Neural crest cell (in vitro differentiated cells): ENCODE results near the gene GGACT. TPM values are rescaled to one million over a fixed set of nuclear protein-coding genes. Genes with fewer than 3 reads are reported as not detected.

ENCODE experiments used
- DNase-seq: peaks from one replicate; pipeline ENCODE4 v3.0.0; 2021; ENCODE audit warnings: low read depth, mixed read lengths, low spot score
- H3K27ac Mint-ChIP-seq: one replicate; pipeline ENCODE4 v1.8.0; 2021; ENCODE audit warnings: mild to moderate bottlenecking, mixed read lengths; ENCODE audit not compliant: unreplicated experiment
- H3K27me3 Mint-ChIP-seq: 2 replicates; pipeline ENCODE4 v1.8.0; 2021; ENCODE audit warnings: low read depth, mild to moderate bottlenecking, mixed read lengths
- H3K36me3 Mint-ChIP-seq: 2 replicates; pipeline ENCODE4 v1.8.0; 2021; ENCODE audit warnings: low read depth, mild to moderate bottlenecking, mixed read lengths
- H3K4me1 Mint-ChIP-seq: 2 replicates; pipeline ENCODE4 v1.8.0; 2021; ENCODE audit warnings: mixed read lengths
- H3K4me3 Mint-ChIP-seq: one replicate; pipeline ENCODE4 v1.8.0; 2021; ENCODE audit warnings: mild to moderate bottlenecking, mixed read lengths
- H3K9me3 Mint-ChIP-seq: 2 replicates; pipeline ENCODE4 v1.8.0; 2021; ENCODE audit warnings: mixed read lengths
- total RNA-seq: library from RNA; stranded (reverse); gene quantifications from 2 replicates; pipeline ENCODE4 v1.2.1, GENCODE V29; 2021
- TF ChIP-seq, protein P1 (sequence below): fragments of 200-600 bp; sonication (generic); conservative IDR thresholded peaks from 2 replicates; pipeline ENCODE4 v1.5.0; 2021; ENCODE audit warnings: antibody characterized with exemption, mild to moderate bottlenecking

Gene GGACT
- total RNA-seq, 1 donor from 2014 or later: 5.9 TPM

DNA sequence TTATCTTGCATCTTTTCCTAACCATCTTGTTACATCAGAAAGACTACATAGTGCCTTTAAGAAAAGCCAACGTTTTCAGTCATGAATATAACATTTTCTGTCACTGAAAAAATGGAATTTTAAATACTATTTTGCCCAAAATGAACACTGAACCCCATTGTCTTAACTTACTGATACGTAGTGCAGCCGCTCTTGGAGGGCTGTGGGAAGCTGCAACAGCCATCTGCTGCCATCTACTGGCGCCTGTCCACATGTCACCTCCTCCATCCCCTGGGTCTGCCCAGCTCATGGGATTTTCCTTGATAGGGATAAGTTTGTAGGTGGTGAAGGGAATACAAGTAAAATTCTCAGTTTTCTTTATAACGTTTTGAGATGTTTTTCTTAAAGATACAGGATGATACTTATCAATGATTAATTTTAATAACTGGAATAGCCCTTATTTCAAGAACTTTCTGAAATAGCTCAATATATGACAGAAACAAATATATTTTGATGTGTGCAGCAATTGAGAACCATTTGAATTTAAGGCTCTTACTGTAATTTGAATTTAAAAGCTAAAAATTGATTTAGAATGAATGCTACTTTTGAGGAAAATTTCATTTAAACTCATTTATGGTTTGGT is 73.7 kb downstream of the GGACT start:
- peaks cover 64% of the 10 kb centered on the region for H3K4me1 Mint-ChIP-seq
- peaks cover 3% of the 10 kb centered on the region for H3K27me3 Mint-ChIP-seq
- H3K36me3 Mint-ChIP-seq: no peaks in the 10 kb centered on the region
- DNase-seq: peak; percentile 86
- no peaks in the 10 kb centered on the region for H3K9me3 Mint-ChIP-seq
- TF ChIP-seq, protein P1, sequence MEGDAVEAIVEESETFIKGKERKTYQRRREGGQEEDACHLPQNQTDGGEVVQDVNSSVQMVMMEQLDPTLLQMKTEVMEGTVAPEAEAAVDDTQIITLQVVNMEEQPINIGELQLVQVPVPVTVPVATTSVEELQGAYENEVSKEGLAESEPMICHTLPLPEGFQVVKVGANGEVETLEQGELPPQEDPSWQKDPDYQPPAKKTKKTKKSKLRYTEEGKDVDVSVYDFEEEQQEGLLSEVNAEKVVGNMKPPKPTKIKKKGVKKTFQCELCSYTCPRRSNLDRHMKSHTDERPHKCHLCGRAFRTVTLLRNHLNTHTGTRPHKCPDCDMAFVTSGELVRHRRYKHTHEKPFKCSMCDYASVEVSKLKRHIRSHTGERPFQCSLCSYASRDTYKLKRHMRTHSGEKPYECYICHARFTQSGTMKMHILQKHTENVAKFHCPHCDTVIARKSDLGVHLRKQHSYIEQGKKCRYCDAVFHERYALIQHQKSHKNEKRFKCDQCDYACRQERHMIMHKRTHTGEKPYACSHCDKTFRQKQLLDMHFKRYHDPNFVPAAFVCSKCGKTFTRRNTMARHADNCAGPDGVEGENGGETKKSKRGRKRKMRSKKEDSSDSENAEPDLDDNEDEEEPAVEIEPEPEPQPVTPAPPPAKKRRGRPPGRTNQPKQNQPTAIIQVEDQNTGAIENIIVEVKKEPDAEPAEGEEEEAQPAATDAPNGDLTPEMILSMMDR: peak; percentile 100
- H3K27ac Mint-ChIP-seq: no peak overlapping the region
- H3K4me3 Mint-ChIP-seq: peak overlapping the region; percentile 12

DNA sequence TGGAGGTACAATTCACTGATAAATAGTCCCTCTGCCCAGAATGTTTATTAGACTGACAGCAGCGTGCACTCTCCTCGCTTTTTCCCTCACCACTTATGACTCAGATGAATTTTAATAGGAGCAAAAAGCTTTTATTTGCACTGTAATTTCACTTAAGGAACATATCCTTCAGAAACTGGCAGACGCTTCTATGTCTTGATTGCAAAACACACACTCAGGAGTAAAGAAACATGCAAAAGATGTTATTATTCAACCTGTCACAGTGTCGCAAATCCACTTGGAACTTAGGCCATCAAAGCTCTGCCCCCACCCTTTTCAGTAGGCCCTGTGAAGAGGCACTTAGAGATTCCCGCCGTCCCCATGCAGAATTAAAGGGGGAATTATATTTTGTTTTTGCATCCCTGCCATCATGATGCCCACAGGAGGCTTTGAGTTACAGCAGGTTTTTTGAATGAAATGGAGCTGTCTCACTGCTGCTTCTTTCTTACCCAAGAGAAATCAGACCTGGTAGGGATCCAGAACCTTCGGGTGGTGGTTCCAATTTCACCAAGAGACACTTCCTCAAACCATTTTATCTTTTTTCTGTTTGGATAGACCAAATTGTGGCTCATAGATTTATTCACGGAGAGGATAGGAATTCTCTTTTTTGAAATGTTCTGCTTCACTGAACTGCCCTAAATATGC is 74.5 kb downstream of the GGACT start:
- H3K27me3 Mint-ChIP-seq: peaks cover 5% of the 10 kb centered on the region
- peaks cover 70% of the 10 kb centered on the region for H3K4me1 Mint-ChIP-seq
- TF ChIP-seq, protein P1: no peak
- no peak for DNase-seq
- no peaks in the 10 kb centered on the region for H3K36me3 Mint-ChIP-seq
- H3K4me3 Mint-ChIP-seq: no peak overlapping the region
- no peak overlapping the region for H3K27ac Mint-ChIP-seq
- H3K9me3 Mint-ChIP-seq: no peaks in the 10 kb centered on the region

DNA sequence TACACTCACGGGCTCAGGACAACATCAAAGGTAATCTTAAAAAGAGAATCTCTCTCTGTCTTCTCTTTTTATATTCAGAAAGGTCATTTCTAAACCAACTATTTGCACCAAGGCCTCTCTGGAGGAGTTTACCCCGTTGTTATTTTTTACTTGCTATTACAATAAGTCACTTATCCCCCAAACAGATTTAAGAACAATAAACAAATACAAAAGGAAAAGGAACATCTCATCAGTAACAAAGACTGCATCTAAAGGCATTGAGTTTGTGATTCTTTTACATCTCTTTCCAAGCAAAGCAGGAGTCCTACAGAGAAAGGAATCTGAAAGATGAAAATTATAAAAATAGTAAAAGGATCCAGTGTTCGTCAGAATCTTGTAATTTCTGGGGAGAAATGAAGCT is 75.4 kb downstream of the GGACT start:
- H3K27ac Mint-ChIP-seq: peak overlapping the region; percentile 40
- H3K27me3 Mint-ChIP-seq: peaks cover 4% of the 10 kb centered on the region
- no peaks in the 10 kb centered on the region for H3K36me3 Mint-ChIP-seq
- no peak overlapping the region for H3K4me3 Mint-ChIP-seq
- DNase-seq: no peak
- H3K9me3 Mint-ChIP-seq: no peaks in the 10 kb centered on the region
- peaks cover 76% of the 10 kb centered on the region for H3K4me1 Mint-ChIP-seq
- TF ChIP-seq, protein P1: no peak

DNA sequence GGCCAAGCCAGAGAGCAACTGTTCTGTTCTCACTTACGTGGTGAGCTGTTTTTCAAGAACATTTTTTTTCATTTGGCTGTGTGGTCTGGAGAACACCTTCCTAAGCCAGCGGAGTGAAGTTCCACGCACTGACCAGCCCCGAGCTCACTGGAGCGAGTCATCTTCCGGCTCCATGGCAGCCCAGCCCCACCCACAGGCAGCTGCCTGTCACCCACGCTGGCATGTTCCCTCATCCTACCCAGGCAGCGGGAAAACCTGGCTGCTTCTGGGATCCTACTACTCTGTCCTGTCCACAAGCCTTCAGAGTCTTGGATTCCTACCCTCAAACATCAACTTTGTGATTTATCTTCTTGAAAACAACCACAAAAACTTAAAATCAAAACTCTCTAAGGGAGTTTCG is 76.2 kb downstream of the GGACT start:
- no peak for DNase-seq
- no peak overlapping the region for H3K4me3 Mint-ChIP-seq
- no peaks in the 10 kb centered on the region for H3K36me3 Mint-ChIP-seq
- no peaks in the 10 kb centered on the region for H3K9me3 Mint-ChIP-seq
- peaks cover 2% of the 10 kb centered on the region for H3K27me3 Mint-ChIP-seq
- no peak overlapping the region for H3K27ac Mint-ChIP-seq
- H3K4me1 Mint-ChIP-seq: peaks cover 69% of the 10 kb centered on the region
- TF ChIP-seq, protein P1: no peak

DNA sequence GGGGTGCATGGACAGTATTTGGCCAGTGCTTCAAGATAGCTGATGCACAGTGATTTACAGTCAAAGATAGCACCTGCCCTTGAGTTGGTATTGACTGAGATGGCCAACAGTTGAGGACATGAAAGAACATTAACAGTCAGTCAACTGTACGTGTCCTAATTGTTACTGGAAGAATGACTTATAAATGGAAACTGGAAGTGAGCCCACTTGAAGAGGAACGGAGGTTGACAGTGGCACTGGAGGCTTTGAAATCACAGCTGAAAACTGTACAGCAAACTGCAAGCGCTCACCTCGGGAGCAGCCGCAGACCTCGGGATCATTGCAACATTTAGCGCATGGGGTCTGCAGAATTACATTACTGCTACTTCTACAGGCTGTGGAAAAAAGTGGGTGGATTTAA is 77.1 kb downstream of the GGACT start:
- Mint-ChIP-seq H3K4me1 (peaks cover 67% of the 10 kb centered on the region), H3K27ac (no peak overlapping the region), H3K36me3 (no peaks in the 10 kb centered on the region), H3K27me3 (peaks cover 2% of the 10 kb centered on the region), H3K9me3 (no peaks in the 10 kb centered on the region), H3K4me3 (no peak overlapping the region)
- TF ChIP-seq, protein P1: no peak
- no peak for DNase-seq
